GM19455 (cell line): ENCODE results near the gene RARA.
"Not testable (repeated sequence)": the region's sequence is repeated elsewhere in the genome, so short reads cannot be mapped to it uniquely, and the experiment has no call there.

ENCODE experiments used
- ATAC-seq: cut with Tn5 transposase; IDR thresholded peaks from one replicate; pipeline ENCODE4 v1.9.1; 2021; ENCODE audit not compliant: unreplicated experiment

The RARA gene

DNA sequence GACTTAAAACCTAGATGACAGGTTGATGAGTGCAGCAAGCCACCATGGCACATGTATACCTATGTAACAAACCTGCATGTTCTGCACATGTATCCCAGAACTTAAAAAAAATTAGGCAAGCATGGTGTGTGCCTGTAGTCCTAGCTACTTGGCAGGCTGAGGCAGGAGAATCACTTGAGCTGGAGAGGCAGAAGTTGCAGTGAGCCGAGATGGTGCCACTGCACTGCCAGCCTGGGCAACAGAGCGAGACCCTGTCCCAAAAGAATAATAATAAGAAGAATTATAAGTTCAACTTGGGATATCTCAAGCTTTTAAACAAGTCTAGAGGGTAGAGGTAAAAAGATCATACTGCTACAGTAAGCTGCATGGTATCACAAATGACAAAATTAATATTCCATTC lies 11.5 kb upstream of the RARA start:
- ATAC-seq, result no peak

DNA sequence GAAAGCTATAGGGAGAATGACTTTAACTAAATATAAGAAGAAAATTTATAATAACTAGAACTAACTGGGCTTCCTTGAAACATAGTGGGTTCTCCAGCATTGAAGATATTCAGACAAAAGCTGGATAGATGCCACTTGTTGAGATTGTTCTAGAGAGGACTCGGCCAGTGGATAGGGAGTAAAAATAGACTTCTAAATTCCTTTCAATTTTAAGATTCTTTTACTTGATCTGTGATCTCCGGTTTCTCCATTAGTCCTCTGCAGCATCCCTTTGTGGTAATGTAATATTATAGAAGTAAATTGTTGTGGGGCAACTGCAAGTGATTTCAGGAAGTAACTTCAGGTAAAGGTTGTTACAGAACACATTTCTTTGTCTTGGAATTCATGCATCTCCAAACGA lies 10.3 kb upstream of the RARA start:
- no peak for ATAC-seq

DNA sequence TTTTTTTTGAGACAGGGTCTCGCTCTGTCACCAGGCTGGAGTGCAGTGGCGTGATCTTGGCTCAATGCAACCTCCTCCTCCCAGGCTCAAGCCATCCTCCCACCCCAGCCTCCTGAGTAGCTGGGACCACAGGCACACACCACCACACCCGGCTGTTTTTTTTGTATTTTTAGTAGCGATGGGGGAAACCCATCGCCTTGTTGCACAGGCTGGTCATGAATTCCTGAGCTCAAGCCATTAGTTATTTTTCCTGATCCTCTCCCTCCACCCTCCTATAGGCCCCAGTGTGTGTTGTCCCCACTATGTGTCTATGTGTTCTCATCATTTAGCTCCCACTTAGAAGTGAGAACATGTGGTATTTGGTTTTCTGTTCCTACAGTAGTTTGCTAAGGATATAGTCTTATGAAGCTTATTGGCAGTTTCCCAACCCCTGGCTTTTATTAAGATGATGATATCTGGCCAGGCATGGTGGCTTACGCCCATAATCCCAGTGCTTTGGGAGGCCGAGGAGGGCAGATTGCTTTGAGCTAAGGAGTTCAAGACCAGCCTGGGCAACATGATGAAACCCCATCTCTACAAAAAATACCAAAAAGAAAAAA lies 9.7 kb upstream of the RARA start:
- not testable (repeated sequence) for ATAC-seq

DNA sequence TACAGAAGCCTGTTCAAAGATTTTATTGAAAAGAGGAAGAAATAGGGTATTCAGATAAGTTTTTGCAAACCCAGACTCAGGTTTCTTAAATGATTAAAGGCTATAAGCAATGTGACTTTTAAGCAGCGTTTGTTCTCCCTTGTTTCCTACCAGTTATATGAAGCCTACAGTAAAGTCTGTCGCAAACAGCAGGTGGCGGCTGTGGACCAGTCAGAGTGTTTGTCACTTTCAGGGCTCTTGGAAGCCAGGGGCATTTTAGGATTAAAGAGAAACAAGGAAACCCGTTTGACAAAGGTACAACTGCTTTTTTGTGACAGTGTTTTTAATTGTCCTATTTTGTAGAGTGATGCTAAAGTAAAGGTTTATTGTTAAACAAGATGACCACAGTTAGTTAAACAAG lies 7.7 kb upstream of the RARA start:
- no peak for ATAC-seq

DNA sequence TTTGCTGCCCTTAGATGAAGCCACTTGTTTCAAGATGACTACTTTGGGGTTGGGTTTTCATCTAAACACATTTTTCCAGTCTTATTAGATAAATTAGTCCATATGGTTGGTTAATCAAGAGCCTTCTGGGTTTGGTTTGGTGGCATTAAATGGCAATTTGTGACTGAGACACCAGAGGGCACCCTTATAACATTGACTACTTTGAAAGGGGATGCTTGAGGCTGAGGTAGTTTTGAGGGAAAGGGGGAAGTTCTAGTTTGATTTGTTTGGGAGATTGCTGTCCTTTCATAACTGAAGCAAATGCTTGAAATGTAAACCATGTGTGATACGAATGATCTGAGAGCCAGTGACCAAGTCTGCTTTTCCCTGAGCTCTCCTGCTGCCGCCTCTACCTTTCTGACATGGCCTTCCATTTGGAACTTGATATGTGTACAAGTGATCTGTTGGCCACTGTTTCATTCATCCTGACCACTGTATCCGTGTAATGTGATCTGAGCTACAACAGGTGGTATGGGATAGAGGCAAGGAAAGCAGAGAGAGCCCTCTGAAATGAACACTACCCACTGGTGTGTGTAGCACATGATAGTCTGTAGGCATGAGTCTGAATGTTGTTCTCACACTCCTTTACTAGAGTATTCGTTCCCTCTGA lies 5.8 kb upstream of the RARA start:
- no peak for ATAC-seq

DNA sequence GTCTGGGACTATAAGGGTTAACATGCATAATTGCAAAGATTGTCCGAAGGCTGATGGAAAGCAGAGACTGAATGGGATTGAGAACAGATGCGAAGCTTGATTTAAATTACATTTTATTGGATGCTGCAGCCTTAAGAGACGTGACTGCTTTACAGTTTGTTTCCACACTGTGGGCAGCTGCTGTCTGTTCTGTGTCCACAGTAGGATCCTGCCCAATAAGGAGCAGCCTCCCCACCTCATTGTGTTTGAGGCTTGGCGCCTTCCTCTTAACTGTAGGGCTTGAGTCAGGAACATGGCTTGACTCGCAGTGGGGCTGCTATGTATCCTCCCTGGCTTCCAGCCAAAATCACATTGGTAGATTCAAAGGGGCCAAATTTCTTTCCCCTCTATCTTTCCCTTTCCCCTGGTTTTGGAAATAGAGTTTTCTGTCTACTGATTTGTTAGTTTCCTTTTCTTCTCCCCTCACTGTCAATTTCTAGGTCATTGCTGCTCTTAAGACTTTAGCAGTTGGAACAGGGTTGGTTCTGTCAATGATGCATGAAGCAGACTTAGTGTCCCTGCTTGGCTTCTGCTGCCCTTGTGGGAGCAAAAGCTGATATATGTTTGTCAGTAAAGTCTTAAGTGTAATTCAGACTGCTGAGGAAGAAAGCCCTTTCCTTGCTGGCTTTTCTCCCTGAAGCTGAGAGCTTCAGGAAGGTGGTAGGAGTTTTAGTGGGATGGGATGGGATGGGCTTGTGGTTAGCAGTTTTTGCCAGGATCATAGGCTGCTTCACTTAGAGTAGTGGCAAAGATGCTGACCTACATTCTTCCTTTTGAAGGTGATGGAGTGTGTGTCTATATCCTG lies 5.0 kb upstream of the RARA start:
- no peak for ATAC-seq

DNA sequence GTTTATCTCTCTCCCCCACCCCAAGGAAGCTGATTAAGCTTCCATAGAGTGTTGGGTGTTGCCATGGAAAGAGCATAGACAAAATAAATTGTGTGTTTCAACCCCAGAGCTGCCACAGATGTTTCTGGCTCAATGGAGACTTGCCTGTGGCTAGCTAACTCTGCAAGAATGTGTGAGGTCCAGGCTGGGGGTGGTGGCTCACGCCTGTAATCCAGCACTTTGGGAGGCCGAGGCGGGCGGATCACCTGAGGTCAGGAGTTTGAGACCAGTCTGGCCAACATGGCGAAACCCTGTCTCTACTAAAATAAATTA lies 4.5 kb upstream of the RARA start:
- ATAC-seq, result not testable (repeated sequence)

DNA sequence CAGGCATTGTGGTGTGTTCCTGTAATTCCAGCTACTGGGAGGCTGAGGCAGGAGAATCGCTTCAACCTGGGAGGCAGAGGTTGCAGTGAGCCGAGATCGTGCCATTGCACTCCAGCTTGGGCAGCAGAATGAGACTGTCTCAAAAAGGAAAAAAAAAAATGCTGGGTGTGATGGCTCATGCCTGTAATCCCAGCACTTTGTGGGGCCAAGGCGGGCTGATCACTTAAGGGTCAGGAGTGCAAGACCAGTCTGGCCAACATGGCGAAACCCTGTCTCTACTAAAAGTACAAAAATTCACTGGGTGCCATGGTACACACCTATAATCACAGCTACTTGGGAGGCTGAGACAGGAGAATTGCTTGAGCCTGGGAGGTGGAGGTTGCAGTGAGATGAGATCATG lies 4.1 kb upstream of the RARA start:
- ATAC-seq, result not testable (repeated sequence)

DNA sequence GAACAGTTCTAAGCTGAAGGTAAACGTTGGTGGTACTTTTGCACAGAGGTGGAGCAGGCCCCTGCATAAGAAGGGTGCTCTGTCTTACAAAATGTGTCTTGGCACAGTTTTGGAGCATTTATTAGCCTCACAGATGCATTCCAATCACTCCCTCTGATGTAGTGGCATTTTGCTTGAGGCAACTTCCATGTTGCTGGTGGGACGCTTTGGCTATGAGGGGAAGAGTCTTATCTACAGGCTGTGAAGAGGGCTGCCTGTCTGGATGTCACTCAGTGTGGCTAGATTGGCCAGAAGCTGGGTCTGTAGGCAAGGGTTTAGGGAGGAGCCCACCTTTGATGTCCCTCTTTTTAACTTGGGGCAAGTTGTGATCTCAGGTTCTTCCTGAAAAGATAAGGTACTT lies 2.6 kb upstream of the RARA start:
- ATAC-seq, result no peak

DNA sequence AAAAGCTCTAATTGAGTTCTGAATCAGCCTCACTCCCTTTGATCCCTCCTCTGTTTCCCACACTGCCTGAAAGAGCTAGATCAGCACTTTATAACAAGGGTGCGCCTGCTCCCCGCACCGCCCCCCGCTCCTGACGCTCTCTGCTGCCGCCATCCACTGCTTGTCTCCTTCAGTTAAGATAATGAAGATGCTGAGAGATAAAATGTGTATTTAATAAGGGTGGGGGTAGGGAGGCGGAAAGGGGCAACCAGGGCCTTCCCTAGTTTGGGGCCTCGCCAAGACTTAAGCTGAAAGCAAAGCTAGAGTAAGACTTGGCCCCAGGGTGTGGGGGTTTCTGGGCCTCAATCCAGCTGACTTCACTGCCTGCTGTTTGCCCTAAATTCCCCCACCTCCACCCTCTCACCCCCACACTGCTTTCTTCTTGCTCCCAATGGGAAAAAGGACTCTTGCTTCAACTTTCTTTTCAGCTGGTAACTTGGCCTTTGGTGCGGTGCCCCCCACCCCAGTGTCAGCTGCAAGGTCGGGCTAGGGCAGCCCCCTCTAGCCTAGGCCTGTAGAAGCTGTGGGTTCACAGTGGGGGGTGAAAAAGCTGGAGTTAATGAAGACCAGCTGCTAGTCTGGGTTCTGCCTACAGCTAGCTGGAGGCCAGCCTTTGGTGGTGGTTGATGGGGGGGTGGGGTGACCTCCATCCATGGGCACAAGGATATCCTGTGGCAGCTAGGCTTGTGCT lies 1.8 kb upstream of the RARA start:
- no peak for ATAC-seq

DNA sequence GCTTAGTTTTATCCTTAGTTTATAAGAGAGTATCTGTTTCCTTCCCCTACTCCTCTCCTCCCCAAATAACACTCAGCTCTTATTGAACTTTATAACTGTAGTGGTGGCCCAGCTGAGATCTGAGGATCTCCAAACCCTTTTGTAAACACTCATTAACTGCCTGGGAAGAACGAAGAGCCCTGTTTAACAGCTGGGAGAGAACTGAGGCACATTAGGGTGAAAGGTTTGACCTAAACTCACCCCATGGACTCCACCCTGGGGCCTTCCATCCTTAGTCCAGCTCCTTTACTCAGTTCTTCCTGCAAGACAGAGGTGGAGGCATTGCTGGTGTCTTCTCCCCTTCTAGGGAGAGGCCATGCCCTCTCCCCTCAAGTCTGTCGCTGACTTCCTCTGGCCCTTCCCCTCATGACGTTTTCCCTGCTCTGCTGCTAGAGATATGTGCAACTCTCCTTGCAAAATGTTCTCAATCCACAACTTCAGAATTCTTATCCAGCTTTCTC lies 1.2 kb upstream of the RARA start:
- no peak for ATAC-seq

DNA sequence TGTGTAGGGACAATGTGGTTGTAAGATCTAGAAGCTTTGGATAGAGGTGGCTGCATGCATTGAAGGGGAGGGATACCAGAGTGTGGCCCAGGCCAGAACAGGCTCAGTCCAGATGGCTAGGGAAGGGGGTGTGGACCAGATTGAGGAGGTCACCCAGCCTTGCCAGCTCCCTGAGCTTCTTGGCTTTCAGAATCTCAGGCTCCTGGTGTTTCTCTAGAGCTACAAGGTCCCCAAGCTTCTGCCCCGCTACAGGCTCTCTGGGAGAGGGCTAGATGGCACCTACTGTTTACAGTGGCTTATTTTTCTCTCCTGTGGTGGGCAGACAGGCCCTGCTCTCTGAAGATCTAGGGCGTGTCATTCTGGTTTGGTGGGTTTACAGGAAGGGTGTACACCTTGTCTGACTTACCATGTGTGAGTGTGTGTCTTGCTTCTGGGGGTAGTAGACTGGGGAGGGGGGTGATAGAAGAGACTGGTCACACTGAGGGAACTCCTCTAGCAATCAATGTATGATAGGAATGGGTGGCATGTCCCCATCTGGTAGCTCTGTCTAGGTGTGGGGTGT lies 1.1 kb downstream of the RARA start:
- no peak for ATAC-seq

DNA sequence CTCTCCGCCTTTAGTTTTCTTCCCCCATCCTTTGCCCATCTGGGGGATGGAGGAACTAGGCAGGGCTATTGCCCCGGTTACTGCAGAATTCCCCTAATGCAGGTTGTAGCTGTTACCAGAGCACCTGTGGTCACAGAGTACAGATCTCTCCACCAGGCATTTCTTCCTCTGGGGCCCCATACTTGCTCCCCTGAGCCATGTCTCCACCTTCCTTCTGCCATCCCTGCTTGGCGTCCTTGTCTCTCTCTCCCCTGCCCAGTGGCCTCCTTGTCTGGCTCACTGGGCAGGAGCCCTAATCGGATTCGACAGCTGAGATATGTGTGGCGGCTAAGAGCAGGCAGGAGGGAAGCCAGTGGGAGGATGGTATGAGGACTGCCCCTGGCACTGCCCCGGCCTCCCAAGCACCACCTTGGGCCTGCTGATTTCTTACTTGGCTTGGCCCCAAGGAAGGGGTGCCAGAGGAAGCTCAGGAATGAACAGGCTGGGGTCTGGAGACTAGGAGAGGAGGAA lies 2.0 kb downstream of the RARA start:
- no peak for ATAC-seq

DNA sequence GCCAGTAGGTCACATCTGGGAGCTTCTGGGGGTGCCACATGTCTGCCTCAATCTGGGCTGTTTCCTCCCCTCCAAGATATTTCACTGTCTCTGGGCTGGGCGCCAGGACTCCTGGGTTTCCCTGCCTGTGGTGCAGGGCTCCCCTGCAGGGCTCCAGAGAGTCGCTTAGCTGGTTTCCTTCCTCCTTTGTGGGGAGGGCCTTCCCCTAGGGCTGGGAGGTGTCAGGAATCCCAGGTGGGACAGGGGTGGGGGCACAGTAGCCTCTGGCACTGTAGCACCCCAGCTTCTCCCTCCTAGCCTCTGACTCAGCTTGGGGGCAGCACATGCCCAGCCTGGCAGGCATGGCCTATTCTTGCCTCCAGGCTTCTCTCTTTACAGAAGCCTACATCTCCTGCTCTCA lies 2.6 kb downstream of the RARA start:
- ATAC-seq, result no peak

DNA sequence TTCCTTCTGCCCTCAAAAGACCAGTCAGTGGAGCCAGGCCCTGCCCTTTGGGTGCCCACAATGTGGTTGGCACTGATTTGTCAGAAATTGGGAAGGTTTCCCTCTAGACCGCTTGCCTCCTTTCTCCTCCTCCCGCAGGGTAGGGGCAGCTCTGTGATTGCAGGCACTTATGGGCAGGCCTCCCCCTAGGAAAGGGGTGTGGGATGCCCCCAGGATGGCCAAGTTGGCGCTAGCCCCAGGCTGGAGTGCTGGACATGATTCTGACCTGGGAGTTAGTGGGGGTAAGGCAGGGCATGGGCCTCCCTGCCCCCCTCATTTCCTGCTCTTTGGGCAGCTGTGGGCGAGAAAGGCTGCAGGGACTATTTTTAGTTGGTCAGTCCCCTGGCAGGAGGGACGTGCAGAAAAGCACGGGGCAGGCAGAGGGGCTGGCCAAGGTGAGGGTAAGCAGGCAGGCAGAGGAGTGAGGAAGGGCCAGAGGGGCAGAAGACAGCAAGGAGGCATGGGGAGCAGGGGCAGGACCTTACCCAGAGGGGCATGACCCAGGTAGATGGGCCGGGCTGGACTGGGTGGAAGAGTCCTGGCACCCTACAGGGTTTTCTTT lies 3.3 kb downstream of the RARA start:
- no peak for ATAC-seq

DNA sequence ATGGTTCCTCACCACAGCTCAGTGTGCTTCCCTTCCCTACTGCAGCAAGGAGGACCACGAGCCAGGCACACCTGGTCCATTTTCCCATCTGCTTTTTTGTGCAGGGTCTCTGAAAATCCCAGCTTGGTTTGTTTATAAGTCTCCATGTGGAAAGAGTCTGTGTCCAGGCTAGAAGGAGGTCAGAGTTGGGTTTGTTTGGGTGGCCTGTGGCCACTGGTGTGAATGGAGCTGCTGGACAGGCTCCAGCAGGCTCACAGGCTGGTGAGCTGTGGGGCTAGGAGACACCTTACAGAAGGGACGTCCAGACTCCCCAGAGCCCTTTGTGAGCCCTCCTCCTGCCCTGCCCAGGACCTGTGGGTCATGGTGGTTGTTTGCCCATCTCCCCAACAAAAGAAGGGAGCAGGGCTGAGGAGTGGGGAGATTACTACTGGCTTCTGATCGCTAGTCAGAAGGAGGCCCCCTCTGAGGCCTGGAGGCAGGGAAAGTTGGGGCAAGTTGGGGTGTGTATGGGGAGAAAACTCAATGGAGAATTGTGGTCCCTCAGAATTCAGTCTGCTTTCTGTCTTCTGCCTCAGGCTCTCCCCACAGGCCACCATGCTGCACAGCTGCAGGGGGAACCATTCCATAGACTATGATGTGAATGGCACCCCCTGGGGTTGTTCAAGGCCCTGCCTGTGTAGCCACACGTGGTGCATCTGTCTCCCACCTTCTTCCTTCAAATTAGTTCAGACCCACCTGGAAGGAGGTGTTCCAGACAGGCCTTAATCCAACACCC lies 4.1 kb downstream of the RARA start:
- ATAC-seq, result no peak

DNA sequence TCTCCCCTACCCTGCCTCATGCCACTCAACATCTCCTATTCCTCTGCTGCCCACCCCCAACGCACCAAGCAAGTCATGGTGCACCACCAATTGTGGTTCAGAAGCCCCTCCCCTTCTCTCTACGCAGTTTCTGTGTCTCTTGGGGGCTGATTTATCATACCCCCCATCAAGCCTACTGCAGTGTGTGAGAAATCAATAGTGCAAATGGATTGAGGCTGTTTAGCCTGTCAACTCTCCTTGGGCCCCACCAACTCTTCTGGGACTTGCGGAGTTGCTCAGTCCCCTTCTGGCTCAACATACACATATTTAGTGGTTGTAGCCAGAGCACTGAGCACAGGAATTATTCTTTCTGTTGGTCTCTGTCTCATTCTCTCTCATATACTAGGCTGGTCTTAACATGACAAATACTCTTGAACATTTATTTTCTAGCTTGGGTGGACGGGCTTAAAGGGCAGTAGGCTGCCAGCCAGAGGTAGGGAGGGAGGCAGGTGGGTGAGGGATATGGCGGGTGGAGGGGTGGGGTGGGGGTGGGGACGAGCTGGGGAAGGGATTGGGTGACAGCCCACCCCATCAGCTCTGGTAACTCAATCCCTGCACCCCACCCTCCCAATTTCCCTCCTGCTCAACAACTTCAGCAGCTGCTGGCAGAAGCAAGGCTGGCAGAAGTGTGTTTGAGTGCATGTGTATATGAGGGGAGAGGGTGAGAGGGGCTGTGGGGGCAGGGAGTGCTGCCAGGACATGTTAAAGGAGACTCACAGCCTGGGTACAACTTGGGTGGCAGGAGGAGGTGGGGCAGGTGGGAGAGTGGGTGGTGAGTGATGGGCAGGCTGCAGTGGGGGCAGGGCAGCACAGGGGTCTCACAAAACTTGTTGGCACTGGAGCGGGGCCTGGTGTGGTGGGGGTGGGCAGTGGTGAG lies 4.9 kb downstream of the RARA start:
- ATAC-seq, result no peak

DNA sequence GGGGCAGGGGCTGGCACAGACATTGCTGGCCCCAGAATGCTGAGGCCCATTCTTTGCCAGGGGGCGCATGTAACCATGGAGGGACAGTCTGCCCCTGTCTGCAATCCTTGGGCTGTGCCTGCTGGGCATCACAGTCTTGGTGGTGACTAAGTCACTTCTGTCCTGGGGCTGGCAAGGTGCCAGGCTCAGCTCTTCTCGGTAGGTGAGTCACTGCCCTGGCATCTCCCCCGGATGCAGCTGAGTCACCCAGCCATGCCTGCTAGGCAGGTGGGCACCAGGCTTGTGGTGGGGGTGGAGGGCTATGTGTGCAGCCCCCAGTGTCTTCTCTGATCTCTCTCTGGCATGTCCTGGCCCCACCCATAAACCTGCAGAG lies 5.6 kb downstream of the RARA start:
- no peak for ATAC-seq

DNA sequence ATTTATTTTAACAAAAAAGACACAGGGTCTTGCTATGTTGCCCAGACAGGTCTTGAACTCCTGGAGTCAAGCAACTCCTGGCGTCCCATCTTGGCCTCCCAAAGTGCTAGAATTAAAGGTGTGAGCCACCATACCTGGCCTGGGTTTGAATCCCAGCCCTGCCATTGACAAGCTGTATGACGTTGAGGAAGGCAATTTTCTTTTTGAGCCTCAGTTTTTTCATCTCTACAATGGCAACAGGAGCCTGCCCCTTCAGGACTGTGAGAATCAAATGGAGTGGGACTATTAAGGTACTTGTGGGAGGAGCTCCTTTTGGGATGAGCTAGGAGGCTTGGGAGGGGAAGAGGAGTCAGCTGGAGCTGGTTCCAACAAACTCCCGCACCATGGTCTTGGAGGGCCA lies 6.2 kb downstream of the RARA start:
- ATAC-seq, result no peak
